Measurements from ENCODE around the gene IGF2.
"Not testable (repeated sequence)": the region's sequence is repeated elsewhere in the genome, so short reads cannot be mapped to it uniquely, and the experiment has no call there.

The IGF2 gene

DNA sequence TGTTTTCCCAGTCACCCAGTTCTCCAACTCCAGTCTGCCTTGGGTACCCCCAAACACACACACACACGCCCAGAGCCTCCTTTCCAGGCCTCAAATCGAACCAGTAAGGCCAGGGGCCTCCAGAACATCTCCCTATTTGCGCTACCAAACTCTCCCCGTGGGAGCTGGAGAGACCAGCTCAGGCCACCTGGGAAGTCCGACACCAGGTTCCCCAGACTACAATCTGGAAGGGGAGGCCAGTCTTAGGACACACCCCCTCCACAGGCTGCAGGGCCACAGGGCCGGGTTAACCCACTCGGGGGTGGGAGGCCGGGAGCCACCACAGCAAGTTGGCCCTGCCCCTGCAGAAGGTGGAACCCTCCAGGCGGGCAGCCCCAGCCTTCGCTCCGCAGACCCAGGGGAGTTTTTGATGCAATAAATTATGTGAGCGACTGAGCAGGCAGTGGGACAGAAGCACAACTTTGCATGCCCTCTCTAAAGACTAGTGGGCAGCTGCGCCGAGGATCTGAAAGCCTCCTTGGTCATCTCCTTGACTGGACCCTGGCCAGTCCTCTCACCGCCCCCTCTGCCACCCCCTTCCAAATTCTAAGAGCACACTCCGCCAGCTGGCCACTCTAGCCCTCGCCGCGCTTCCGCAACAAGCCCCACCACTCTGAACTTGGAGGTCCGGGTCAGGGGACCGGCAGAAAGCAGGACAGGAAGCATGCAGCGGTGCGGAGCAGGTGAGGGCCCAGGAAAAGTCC, 2.8 kb downstream of the IGF2 start:
- DNase-seq, result no peak

- no peak for DNase-seq
Measured at GRCh38 chr11:2135648-2136201, 3.5 kb downstream of the IGF2 start.

- no peak for DNase-seq
Measured at GRCh38 chr11:2135018-2135569, 4.1 kb downstream of the IGF2 start.

DNA sequence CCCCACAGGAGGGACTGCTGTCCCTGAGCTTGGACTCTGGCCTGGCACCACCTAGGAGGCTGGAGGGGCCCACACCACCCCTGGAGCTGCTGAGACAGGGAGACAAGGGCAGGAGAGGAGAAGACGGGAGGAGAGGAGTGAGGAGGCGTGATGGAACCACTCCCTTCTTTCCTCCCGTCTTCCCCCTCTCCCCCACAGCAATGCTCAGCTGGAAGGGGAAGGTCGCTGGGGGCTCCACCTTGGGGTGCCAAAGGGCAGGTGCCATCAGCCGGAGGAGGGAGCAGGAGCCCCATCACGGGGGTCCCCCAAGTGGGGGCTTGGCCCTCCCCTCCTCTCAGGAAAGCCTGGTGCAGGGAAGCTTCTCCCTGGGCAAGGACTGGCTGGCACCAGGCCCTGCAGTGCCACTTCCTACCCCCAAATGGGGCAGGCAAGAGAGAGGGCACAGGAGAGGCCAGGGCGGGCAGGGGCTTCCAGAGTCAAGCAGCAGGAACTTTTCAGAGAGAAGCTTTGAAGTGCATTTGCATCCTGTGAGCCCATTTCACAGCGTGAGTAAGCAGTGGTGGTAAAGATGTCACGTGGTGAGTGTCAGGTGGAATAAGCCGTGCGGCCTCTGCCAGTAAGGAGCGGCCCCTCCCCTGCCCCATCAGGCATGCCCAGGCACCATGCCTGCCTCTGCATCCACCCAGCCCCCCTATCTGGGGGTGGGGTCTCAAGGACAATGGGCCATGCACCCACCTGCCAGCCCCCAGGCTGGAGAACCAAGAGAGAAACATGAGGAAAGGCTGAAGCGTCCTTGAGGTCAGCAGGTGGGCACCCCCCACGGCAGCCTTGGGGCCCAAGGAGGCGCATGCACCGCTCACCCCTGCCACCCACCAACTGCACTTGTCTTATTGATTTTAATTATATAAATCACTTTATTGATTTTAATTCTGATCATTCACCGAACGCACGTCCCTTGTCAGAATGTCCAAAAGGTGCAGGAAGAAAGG, 4.9 kb downstream of the IGF2 start:
- DNase-seq, result no peak

DNA sequence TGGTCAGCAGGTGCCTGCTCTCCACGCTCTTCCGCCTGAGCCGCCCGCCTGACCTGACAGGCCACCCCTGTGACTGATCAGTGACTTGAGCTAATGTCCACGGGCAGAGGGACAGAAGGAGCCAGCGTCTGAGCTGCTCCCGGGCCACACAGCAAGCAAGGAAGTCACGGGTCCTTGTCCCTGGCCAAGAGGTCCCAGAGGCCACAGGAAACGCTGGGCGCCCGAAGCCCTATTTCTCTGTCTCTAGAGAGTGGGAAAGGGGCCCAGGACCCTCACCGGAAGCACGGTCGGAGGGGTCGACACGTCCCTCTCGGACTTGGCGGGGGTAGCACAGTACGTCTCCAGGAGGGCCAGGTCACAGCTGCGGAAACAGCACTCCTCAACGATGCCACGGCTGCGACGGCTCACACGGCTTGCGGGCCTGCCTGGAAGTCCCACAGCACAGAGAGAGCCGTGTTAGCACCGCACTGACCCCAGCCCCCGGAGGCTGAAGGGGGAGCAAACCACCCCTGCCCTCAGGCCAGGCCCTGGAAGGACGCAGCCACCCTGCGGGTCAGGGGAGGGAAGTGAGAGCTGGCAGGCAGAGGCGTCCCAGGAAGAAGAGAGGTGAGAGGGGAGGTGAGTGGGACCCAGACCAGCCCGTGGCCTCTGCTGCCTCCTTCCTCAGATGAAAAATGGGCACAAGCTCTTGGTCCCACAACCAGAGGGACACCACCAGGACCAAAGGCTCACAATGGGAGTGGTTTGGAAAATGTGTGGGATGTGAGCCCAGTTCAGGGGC, 5.8 kb downstream of the IGF2 start:
- DNase-seq, result no peak

DNA sequence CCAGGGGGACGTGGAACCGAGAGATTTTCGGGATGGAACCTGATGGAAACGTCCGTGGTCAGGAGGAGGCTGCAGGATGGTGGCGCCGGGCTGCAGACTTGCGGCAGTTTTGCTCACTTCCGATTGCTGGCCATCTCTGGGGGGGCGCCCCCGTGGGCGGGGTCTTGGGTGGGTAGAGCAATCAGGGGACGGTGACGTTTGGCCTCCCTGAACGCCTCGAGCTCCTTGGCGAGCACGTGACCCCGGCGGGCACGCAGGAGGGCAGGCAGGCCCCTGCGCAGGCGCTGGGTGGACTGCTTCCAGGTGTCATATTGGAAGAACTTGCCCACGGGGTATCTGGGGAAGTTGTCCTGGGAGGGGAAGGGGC, 6.3 kb downstream of the IGF2 start:
- no peak for DNase-seq

DNA sequence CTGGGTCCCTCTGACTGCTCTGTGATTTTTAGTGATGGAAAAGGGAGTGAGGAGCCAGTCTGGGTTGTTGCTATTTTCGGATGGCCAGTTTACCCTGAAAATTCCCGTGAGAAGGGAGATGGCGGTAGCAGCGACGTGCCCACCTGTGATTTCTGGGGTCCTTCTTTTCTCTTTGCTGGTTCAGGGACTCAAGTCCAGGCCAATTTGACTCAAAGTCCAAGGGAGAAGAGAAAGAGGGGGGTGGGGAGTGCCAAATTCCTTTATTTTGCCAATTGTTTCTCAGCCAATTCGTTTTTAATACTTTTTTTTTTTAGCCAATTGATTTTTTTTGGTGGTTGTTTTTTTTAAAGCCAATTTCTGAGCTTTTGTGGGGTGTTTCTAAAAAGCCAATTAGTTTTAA, 6.9 kb downstream of the IGF2 start:
- DNase-seq, result no peak

DNA sequence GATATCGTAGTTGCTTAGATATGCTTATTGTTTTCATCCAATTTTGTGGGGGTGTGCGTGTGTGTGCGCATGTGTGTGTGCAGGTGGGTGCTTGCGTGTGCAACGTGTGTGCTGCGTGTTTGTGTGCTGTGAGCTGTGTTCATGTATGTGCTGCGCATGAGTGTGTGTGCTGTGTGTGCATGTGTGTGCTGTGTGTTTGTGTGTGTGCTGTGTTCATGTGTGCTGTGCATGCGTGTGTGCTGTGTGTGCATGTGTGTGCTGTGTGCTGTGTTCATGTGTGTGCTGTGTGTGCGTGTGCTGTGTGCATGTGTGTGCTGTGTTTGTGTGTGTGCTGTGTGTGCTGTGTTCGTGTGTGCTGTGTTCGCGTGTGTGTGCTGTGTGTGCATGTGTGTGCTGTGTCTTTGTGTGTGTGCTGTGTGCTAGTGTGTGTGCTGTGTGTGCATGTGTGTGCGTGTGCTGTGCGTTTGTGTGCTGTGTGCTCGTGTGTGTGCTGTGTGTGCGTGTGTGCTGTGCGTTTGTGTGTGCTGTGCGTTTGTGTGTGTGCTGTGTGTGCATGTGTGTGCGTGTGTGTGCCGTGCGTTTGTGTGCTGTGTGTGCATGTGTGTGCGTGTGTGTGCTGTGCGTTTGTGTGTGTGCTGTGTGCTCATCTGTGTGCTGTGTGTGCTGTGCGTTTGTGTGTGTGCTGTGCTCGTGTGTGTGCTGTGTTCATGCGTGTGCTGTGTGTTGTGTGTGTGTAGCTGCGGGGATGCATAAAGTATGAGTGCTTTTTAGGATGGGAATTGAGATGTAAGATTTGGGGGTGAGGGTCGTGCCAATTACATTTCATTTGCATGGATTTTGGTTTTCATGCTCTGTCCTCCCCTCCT, 7.6 kb downstream of the IGF2 start:
- no peak for DNase-seq

- DNase-seq, result no peak
Measured at GRCh38 chr11:2130881-2131352, 8.3 kb downstream of the IGF2 start.

DNA sequence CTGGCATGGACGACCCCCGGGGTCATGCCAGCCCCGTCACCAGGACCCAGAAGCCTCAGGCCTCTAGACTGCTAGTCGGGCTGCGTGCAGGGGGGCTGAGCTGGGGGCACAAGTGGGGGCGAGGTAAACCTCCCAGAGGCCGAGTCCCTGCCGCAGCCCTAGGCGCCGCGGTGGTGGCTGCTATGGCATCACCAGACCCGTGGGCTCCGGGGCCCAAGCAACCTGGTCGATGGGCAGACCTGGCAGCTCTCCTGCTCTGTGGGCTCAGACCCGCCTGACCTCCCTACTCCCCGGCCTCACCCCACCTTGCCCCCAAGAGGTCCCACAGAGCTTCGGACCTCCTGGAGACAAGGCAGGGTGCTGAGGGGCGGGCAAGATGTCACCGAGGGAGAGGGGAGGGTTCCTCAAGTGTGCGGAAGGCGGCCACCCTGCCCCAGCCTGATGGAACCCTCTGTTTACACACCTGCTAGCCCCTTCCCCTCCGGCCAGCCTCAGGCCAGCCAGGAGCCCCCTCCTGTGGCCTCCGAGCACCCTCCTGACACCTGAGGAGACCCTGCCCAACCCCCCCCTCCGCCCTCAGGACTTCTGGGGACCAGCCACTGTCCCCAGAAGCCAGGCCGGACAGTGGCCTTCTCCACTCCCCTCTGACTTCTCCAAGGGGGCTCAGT, 9.4 kb downstream of the IGF2 start:
- no peak for DNase-seq

DNA sequence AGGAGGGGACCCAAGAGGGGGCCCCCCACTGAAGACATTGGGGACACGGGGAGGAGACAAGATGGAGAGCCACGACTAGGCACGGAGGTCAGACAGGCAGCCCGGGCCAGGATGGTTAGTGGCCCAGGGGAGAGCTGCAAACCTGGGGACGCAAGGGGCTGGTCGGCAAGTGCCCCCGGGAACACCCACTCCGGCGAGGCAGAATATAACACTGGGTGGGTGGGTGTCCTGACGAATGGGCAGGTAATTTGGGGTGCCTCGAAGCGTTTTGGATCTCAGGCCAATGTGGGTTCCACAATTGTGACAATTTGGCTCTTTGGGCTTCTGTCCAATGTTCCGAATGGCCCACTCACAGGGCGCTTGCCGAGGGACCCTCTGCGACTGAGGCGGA, 9.9 kb downstream of the IGF2 start:
- no peak for DNase-seq

- no peak for DNase-seq
Measured at GRCh38 chr11:2128511-2129307, 10.5 kb downstream of the IGF2 start.

DNA sequence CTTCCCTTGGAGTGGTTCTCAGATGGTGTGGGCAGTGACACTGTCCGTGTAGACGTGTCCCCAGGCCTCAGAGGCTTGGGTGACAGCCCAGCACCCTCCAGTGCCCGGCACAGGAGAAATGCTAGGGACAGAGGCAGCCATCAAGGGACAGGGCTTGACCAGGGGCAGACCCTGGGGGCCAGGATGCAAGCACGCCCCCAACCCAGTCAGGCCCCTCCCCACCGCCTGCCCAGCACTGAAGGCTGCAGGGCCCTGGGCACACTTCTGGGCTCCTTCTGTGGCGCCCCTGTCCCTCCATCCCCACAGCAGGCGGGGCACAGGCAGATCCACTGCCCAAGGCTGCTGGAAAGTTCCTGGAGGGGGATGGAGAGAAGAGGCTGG, 11.1 kb downstream of the IGF2 start:
- DNase-seq, result no peak

DNA sequence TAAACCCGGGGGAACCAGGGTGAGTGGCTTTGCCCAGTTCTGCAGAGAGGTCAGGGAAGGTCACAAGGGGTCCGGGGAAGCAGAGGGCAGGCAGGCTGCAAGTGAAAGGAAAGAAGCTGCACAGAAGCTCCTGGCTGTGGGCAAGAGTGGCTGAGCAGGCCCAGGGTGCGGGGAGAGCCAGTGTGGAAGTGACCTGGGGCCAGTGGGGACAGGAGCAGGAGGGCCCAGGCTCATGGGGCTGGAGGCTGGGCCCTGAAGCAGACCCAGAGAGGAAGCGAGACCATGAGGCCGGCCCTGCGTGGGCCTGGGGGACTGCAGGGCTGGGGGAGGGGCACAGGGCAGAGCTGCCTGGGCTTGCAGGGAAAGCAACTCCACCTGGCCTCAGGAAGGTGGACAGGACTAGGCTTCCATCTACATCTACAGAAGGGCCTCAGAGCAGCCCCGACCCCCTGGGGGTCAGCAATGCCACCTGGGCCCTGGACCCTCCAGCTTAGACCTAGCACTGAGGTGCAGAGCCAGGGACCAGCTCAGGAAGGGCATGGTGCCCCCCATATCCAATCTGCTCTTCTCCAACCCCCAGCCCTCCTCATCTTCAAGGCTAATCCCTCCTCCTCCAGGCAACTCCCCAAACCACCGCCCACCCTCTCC, 11.6 kb downstream of the IGF2 start:
- DNase-seq, result no peak

- DNase-seq, result no peak
Measured at GRCh38 chr11:2126520-2127085, 12.6 kb downstream of the IGF2 start.

- not testable (repeated sequence) for DNase-seq
Measured at GRCh38 chr11:2124736-2125484, 14.3 kb downstream of the IGF2 start.

DNA sequence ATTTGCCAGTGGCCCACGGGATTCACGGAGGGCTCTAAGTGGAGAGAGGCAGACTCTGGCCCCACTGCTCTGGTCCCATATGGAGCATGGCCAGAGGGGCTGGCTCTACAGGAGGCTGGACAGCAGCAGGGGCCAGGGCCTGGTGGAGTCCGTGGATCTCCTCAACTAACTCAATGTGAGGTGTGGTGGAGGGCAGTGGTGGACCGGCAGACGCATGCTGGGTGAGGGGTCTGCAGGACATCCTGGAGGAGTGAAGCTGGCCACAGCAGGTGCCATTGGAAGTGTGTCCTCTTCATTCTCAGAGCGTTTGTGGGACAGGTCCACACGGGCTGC, 15.6 kb downstream of the IGF2 start:
- no peak for DNase-seq

- DNase-seq, result no peak
Measured at GRCh38 chr11:2122907-2123627, 16.1 kb downstream of the IGF2 start.
